Smooth muscle cell (in vitro differentiated cells): ENCODE measurements around the gene SLC35E1. TPM values are rescaled to one million over a fixed set of nuclear protein-coding genes. Genes with fewer than 3 reads are reported as not detected.

Experiments used
- DNase-seq: peaks from one replicate; lab custom pipeline; 2025; ENCODE audit not compliant: unreplicated experiment; lab: John Stamatoyannopoulos, UW
- H2AFZ ChIP-seq: fragments of 200-600 bp; sonication (generic); 2 replicates; pipeline ENCODE4 v1.6.0; 2016; ENCODE audit warnings: antibody characterized with exemption, low read depth, mild to moderate bottlenecking
- H3F3A ChIP-seq: fragments of 200-600 bp; sonication (generic); 2 replicates; pipeline ENCODE4 v1.6.0; 2017; ENCODE audit warnings: antibody characterized with exemption, low read depth
- H3K27ac ChIP-seq: fragments of 200-600 bp; sonication (generic); 2 replicates; pipeline ENCODE4 v1.5.1; 2016; ENCODE audit warnings: low read depth, mild to moderate bottlenecking
- H3K27me3 ChIP-seq: fragments of 200-600 bp; sonication (generic); 2 replicates; pipeline ENCODE4 v1.6.1; 2016; ENCODE audit warnings: low read depth, mild to moderate bottlenecking
- H3K36me3 ChIP-seq: fragments of 200-600 bp; sonication (generic); 2 replicates; pipeline ENCODE4 v1.5.1; 2016; ENCODE audit warnings: low read depth
- H3K4me1 ChIP-seq: fragments of 200-600 bp; sonication (generic); 2 replicates; pipeline ENCODE4 v1.5.1; 2016; ENCODE audit warnings: low read depth
- H3K4me2 ChIP-seq: fragments of 200-600 bp; sonication (generic); 2 replicates; pipeline ENCODE4 v1.6.0; 2016; ENCODE audit warnings: mild to moderate bottlenecking
- H3K4me3 ChIP-seq: fragments of 200-600 bp; sonication (generic); 2 replicates; pipeline ENCODE4 v1.5.1; 2016; ENCODE audit warnings: mild to moderate bottlenecking
- H3K79me2 ChIP-seq: fragments of 200-600 bp; sonication (generic); 2 replicates; pipeline ENCODE4 v1.6.0; 2016; ENCODE audit warnings: low read depth, mild to moderate bottlenecking
- H3K9ac ChIP-seq: fragments of 200-600 bp; sonication (generic); 2 replicates; pipeline ENCODE4 v1.6.0; 2016; ENCODE audit warnings: low read depth
- H3K9me3 ChIP-seq: fragments of 200-600 bp; sonication (generic); replicated peaks from 2 replicates; pipeline ENCODE4 v1.5.1; 2016; ENCODE audit warnings: low read depth
- H4K20me1 ChIP-seq: fragments of 200-600 bp; sonication (generic); 2 replicates; pipeline ENCODE4 v1.6.0; 2016; ENCODE audit warnings: low read depth
- WGBS: methylation state at CpG from one replicate; pipeline ENCODE4 v1.1.7; 2016; ENCODE audit warnings: low lambda C conversion rate; 5-methylcytosine and 5-hydroxymethylcytosine counted together
- polyA plus RNA-seq: library from polyadenylated mRNA; unstranded; fragments of >200 nt; fragmentation: Nextera tagmentation; extraction: Ambion mirVana; gene quantifications from 2 replicates; pipeline ENCODE4 v1.2.1, GENCODE V29; 2016
- total RNA-seq: library from RNA; depleted of rRNA; stranded (reverse); fragments of >200 nt; gene quantifications from 2 replicates; pipeline ENCODE4 v1.2.3, GENCODE V29; 2014
- TF ChIP-seq, protein P1 (sequence below): fragments of 200-600 bp; sonication (generic); IDR thresholded peaks from 2 replicates; pipeline ENCODE4 v1.5.1; 2017; ENCODE audit warnings: borderline replicate concordance, mild to moderate bottlenecking, antibody characterized with exemption; ENCODE audit not compliant: insufficient read depth, poor library complexity, severe bottlenecking

The SLC35E1 gene
- total and polyA plus RNA-seq, 2 experiments from 2014 or later = 35.3 to 37.3 TPM

DNA sequence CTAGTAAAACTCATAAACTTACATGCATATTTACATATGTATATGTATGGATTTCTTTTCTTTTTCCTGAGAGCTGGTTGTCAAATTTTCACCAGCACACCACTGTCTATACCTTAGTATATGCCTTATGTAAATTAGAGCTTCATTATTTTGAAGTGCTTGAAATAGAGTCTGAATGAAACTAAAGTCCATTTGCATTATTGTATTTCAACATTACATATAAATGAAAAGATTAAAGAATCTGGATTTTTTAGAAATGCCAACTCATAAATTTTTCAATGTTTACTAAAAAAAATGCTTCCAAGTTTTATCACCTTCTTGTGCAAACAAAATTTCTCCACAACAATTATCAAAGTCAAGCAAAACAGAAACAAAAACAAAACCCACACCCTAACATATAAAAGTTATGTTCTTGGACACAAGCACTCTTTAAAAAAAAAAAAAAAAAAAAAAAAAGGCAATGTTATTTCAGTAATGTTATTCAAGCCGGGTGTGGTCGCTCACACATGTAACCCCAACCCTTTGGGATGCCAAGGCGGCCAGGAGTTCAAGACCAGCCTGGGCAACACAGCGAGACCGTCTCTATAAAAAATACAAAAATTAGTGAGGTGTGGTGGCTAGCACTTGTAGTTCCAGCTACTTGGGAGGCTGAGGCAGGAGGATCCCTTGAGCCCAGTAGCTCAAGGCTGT lies 37.4 kb upstream of the SLC35E1 start:
- Histone ChIP-seq H4K20me1 (peaks cover 100% of the 10 kb centered on the region), H3K4me1 (no peaks in the 10 kb centered on the region), H3F3A (no peaks in the 10 kb centered on the region), H3K4me3 (no peak overlapping the region), H3K9ac (no peak overlapping the region), H2AFZ (no peak overlapping the region), H3K9me3 (no peaks in the 10 kb centered on the region), H3K27me3 (no peaks in the 10 kb centered on the region), H3K36me3 (no peaks in the 10 kb centered on the region), H3K4me2 (no peak overlapping the region), H3K27ac (peak overlapping the region; percentile 23), H3K79me2 (peaks cover 94% of the 10 kb centered on the region)
- no peak for DNase-seq
- 89% methylated on average over 5 of the region's 5 CpGs for WGBS
- TF ChIP-seq, protein P1, sequence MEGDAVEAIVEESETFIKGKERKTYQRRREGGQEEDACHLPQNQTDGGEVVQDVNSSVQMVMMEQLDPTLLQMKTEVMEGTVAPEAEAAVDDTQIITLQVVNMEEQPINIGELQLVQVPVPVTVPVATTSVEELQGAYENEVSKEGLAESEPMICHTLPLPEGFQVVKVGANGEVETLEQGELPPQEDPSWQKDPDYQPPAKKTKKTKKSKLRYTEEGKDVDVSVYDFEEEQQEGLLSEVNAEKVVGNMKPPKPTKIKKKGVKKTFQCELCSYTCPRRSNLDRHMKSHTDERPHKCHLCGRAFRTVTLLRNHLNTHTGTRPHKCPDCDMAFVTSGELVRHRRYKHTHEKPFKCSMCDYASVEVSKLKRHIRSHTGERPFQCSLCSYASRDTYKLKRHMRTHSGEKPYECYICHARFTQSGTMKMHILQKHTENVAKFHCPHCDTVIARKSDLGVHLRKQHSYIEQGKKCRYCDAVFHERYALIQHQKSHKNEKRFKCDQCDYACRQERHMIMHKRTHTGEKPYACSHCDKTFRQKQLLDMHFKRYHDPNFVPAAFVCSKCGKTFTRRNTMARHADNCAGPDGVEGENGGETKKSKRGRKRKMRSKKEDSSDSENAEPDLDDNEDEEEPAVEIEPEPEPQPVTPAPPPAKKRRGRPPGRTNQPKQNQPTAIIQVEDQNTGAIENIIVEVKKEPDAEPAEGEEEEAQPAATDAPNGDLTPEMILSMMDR = no peak

GRCh38 chr19:16608290-16608739 lies 36.1 kb upstream of the SLC35E1 start:
- WGBS = 31% methylated on average over 1 of the region's 1 CpG
- TF ChIP-seq, protein P1 = no peak
- Histone ChIP-seq H4K20me1 (peaks cover 100% of the 10 kb centered on the region), H2AFZ (no peak overlapping the region), H3K4me1 (no peaks in the 10 kb centered on the region), H3K9me3 (no peaks in the 10 kb centered on the region), H3K27ac (peak overlapping the region; percentile 49), H3K4me3 (no peak overlapping the region), H3K79me2 (peaks cover 94% of the 10 kb centered on the region), H3K4me2 (peak overlapping the region; percentile 1), H3K9ac (no peak overlapping the region), H3K27me3 (no peaks in the 10 kb centered on the region), H3F3A (no peaks in the 10 kb centered on the region), H3K36me3 (no peaks in the 10 kb centered on the region)
- no peak for DNase-seq

- no peak for DNase-seq
- Histone ChIP-seq H3K4me1 (no peaks in the 10 kb centered on the region), H3K36me3 (no peaks in the 10 kb centered on the region), H3F3A (no peaks in the 10 kb centered on the region), H3K9ac (no peak overlapping the region), H3K4me3 (no peak overlapping the region), H3K27ac (peak overlapping the region; percentile 49), H4K20me1 (peaks cover 100% of the 10 kb centered on the region), H2AFZ (no peak overlapping the region), H3K9me3 (no peaks in the 10 kb centered on the region), H3K27me3 (no peaks in the 10 kb centered on the region), H3K79me2 (peaks cover 94% of the 10 kb centered on the region), H3K4me2 (no peak overlapping the region)
- TF ChIP-seq, protein P1 = no peak
- WGBS = 94% methylated on average over 12 of the region's 12 CpGs
Measured at GRCh38 chr19:16607819-16608218, 35.6 kb upstream of the SLC35E1 start.

GRCh38 chr19:16605553-16605994 lies 33.4 kb upstream of the SLC35E1 start:
- 95% methylated on average over 8 of the region's 8 CpGs for WGBS
- Histone ChIP-seq H3K4me2 (no peak overlapping the region), H3K4me1 (no peaks in the 10 kb centered on the region), H3K27me3 (no peaks in the 10 kb centered on the region), H2AFZ (no peak overlapping the region), H3K27ac (no peak overlapping the region), H3K79me2 (peaks cover 94% of the 10 kb centered on the region), H3F3A (no peaks in the 10 kb centered on the region), H3K4me3 (no peak overlapping the region), H3K9me3 (no peaks in the 10 kb centered on the region), H3K36me3 (no peaks in the 10 kb centered on the region), H4K20me1 (peaks cover 100% of the 10 kb centered on the region), H3K9ac (no peak overlapping the region)
- TF ChIP-seq, protein P1 = no peak
- DNase-seq = no peak
